RWPE1 (cell line): Measurements from ENCODE around the gene MOV10.

Source experiments
- CTCF ChIA-PET: fragments of 350-600 bp; sonication (Branson Sonifier 250); formaldehyde crosslinking; extraction: SDS; loops from one replicate; lab custom pipeline; 2021; lab: Yijun Ruan, JAX
- POLR2A ChIA-PET: fragments of 400-600 bp; formaldehyde crosslinking; extraction: SDS; loops from one replicate; lab custom pipeline; 2020; ENCODE audit warnings: antibody characterized with exemption; ENCODE audit not compliant: low non-redundant PET; lab: Yijun Ruan, JAX
- DNase-seq: peaks from one replicate; pipeline ENCODE4 v3.0.0; 2012; ENCODE audit warnings: low spot score
- H3K27ac ChIP-seq: fragments of 450-650 bp; 2 replicates; pipeline ENCODE4 v1.5.1; 2017
- CTCF ChIP-seq: fragments of 450-650 bp; conservative IDR thresholded peaks from 2 replicates; pipeline ENCODE4 v1.5.1; 2017; ENCODE audit warnings: low read depth, mild to moderate bottlenecking

MOV10 gene

DNA sequence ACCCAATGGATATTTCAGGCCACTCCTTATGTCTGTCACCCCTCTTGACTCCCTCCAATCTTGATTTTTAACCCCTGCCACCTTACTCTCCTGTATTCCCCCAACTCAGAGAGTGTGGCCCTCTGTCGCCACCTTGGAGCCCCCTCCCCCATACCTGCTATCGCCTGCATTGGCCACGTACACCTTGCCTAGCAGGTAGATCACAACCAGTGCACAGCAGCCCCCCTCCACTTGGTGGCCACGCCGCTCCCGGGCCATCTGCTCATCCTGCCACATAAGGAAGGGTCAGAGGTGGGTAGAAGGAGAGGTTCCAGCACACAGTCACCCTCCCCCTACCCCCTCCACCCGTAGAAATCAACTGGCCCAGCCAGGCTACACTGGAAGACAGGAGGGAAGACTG lies 37.7 kb downstream of the MOV10 start:
- ChIA-PET POLR2A (no interaction called here), CTCF (no interaction called here)
- no peak for DNase-seq
- TF ChIP-seq CTCF = no peak
- no peak overlapping the region for H3K27ac ChIP-seq

GRCh38 chr1:112712701-112713128 lies 38.3 kb downstream of the MOV10 start:
- no peak overlapping the region for H3K27ac ChIP-seq
- ChIA-PET POLR2A (no interaction called here), CTCF (no interaction called here)
- TF ChIP-seq CTCF = no peak
- no peak for DNase-seq

DNA sequence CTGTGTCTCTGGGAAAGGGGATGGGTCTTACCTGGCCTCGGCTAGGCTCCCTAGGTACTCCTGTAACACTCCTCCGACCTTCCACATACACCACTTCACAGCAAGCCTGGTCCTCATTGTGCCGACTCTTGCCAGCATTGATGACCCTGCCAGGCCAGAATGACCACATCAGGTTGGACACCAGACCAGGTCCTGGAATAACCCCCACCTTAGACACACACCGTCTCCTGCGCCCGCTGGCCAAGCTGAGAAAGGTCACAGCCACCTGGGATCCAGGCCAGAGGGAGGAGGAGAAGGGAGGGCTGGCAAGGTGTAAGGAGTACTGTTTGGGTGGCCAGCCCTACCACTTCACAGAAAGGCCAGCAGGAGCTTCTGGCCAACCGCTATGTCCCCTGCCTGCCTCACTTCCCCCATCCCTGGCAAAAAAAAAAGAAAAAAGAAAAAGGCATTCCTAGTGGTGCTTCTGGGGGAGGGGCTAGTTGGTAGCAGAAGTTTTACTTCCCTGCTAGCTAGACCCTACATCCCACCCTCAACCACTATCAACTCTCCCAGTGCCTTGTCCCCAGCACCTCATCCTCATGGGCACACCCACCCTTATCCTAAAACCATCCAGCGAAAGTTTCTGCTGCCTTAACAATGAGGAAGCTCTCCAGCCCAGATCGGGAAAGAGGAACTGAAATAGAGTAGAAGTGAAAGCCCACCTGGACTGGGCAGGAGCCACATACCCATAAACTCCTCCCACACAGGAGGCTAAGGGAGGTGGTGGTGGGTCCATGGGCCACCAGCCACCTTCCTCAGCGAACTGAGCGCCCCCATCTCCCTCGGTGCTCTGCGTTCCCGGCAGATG lies 39.2 kb downstream of the MOV10 start:
- H3K27ac ChIP-seq = peak overlapping the region; percentile 70
- CTCF ChIA-PET = interaction anchor here (10.4 kb wide), 1 partner anchor 90 kb away, joined by 282 read pairs; no protein-coding TSS in a partner anchor
- DNase-seq = no peak
- no peak for TF ChIP-seq CTCF
- POLR2A ChIA-PET = no interaction called here

- POLR2A ChIA-PET = no interaction called here
- no peak for TF ChIP-seq CTCF
- peak overlapping the region; percentile 70 for H3K27ac ChIP-seq
Observed at GRCh38 chr1:112714313-112715263, 40.1 kb downstream of the MOV10 start.

GRCh38 chr1:112715264-112716053 lies 41.0 kb downstream of the MOV10 start, which contains the start of gene PPM1J:
Gene PPM1J, minus strand, starts transcription at chr1:112715332. Its CDS starts 31 bp downstream, at chr1:112715301.
- peak within 1 kb of the TSS; percentile 70 for H3K27ac ChIP-seq
- peak; percentile 94 for DNase-seq
- ChIA-PET POLR2A (no interaction called here), CTCF (interaction anchor here (0.6 to 10.4 kb wide), 13 partner anchors 9 to 358 kb away, joined by 3 to 282 read pairs (median 4); partner anchors contain the start of genes LRIG2 and RHOC)
- no peak for TF ChIP-seq CTCF

More at GRCh38 chr1:112714313-112715263, 40.1 kb downstream of the MOV10 start:
- CTCF ChIA-PET = interaction anchor here (0.5 to 10.4 kb wide), 6 partner anchors 8 to 213 kb away, joined by 3 to 282 read pairs (median 3); partner anchors contain the start of gene RHOC
- no peak for DNase-seq
